ENCODE results near the gene CINP. TPM values are rescaled to one million over a fixed set of nuclear protein-coding genes. Genes with fewer than 3 reads are reported as not detected.
"Not testable (repeated sequence)": the region's sequence is repeated elsewhere in the genome, so short reads cannot be mapped to it uniquely, and the experiment has no call there.

Gene CINP
- polyA plus RNA-seq, 4 donors: 33.1 to 39.0 (median 37.2) TPM

DNA sequence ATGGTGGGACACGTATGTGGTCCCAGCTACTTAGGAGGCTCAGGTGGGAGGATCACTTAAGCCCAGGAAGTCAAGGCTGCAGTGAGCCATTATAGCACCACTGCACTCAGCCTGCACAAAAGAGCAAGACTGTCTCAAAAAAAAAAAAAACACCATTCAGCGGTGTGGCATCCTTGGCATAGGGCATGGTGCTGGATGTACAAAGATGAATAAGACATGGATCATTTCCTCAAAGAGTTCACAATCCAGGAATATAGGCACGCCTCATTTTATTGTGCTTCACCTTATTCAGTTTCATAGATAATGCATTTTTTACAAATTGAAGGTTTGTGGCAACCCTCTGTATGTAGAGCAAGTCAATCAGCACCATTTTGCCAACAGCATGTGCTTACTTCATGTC is 6.4 kb downstream of the CINP start:
- DNase-seq (ENCODE audit: low read depth in 4 of 4, low spot score in 2 of 4): no peak

DNA sequence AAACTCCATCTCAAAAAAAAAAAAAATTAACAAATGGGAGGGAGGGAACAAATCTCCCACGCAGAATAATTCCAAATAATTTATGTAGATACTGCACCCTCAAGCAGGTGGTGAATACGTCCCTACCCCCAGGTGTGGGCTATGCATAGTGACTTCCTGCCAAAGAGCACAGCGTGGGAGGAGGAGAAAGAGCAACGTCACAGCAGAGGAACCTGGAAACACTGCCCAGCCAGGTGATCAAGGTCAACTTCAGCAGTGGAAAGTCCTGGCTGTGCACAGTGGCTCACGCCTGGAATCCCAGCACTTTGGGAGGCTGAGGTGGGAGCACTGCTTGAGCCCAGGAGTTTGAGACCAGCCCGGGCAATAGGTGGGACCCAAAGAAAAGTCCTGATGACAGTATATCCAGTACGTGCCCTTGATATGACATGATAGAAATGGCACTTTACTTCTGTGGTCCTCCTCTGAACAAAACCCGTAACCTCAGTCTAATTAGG is 9.5 kb downstream of the CINP start:
- DNase-seq (ENCODE audit: low read depth in 4 of 4, low spot score in 2 of 4): no peak

DNA sequence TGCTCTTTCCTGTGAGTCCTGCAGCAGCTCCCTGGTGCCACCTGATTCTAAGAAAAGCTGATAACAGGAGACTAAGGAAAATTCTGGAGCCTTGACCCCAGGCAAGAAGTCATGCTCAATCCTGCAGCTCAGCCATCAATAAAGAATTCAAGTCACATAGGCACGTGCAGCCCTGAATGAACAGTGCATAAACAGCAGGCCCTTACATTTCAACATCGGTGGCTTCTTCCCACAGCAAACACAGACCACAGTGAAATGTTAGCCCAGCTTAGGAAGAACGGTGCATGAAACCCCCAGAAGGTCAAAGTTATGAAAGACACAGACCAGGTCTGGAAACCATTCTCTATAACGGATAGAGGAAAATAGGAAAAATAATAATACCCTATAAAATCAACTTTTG is 10.5 kb downstream of the CINP start:
- DNase-seq (ENCODE audit: low read depth in 4 of 4, low spot score in 2 of 4): no peak

DNA sequence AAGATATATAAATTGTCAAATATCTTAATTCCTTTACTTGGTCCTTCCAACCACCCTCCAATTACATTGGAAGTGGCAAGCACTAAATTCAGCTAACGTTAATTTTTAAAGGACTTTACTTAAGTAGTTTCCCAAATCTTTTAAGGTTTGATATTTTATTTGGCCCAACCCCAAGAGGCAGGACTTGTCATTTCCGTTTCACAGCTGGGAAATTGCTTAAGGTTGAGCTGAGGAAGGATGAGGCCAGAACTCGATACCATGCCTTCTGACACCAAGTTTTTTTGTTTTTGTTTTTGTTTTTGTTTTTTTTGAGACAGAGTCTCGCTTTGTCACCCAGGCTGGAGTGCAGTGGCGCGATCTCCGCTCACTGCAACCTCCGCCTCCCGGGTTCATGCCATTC is 11.1 kb downstream of the CINP start:
- not testable (repeated sequence) for DNase-seq (ENCODE audit: low read depth in 4 of 4, low spot score in 2 of 4)

DNA sequence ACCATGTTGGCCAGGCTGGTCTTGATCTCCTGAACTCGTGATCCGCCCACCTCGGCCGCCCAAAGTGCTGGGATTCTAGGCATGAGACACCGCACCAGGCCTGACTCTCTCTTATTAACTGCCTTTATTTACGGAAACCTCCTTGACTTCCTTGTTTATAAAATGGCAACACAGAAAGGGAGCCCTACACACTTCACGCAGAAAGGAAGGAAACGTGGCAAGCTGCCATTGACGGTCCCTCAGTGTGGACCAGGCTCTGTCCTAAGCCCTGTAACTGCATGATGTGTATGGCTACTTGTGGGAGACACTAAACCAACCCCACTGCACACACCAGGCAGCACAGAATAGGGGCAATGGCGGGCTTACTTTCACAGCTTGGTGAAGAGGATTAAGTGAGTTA is 11.7 kb downstream of the CINP start:
- no peak for DNase-seq (ENCODE audit: low read depth in 4 of 4, low spot score in 2 of 4)

DNA sequence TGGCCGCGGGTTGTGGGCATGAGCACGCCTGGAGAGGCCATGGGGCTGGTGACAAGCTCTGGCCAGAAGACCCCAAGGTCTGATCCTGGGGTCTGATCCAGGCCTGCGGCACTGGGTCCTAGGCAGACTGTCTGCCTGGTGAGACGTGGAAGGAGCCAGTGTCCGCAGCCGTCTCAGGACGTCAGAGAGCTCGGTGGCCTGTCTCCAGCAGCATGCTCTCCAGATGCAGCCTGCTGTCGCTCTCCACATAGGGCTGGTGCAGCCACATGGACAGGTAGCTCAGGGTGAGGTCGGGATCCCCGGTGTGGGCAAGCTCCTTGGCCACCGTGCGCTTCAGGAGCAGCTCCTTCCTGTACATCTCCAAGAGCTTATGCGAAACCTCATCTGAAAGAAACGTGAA is 14.3 kb downstream of the CINP start:
- DNase-seq (ENCODE audit: low read depth in 4 of 4, low spot score in 2 of 4): no peak

DNA sequence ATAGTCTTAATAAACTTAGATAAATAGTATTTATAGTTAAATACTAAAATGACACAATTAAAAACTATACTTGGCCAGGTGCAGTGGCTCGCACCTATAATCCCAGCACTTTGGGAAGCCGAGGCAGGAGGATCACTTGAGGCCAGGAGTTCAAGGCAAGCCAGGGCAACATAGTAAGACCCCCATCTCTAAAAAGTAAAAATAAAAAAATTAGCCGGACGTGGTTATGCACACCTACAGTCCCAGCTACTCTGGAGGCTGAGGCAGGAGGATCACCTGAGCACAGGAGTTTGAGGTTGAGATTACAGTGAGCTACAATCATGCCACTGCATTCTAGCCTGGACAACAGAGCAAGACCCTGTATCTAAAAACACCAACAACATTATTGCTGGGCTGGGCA is 16.0 kb downstream of the CINP start:
- DNase-seq (ENCODE audit: low read depth in 4 of 4, low spot score in 2 of 4): no peak

DNA sequence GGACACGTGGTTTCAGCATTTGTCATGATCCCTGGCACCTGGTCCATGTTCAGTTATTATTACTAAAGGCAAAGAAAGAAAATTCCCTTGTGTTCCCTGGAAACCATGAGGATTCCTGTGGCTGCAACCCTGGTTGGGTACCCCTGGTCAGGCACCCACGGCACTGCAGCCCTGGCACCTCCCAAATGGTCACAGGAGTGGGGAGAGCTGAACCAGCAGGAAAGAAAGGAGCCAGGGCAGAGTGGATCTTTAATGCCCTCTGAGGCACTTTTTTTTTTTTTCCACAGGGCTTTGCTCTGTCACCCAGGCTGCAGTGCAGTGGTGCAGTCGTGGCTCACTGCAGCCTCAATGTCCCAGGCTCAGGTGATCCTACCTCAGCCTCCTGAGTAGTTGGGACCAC is 17.5 kb downstream of the CINP start:
- DNase-seq (ENCODE audit: low read depth in 4 of 4, low spot score in 2 of 4): no peak

DNA sequence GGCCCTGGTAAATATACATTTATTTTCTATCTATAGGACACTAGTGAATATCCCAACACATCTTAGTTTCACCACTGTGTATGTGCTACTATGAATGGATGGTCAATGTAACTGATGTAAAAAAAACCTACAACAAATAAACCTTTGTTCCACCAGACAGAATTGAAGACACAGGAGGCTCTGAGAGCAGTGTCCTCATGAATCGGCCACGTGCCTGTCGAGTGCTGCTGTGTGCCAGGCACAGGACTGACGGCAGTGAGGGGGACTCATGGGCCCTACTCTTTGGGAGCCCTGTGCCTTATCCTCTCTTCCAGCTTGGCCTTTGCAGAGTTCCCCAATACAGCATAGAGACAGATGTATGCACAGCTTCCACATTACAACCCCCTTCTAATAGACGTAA is 18.2 kb downstream of the CINP start:
- no peak for DNase-seq (ENCODE audit: low read depth in 4 of 4, low spot score in 2 of 4)

DNA sequence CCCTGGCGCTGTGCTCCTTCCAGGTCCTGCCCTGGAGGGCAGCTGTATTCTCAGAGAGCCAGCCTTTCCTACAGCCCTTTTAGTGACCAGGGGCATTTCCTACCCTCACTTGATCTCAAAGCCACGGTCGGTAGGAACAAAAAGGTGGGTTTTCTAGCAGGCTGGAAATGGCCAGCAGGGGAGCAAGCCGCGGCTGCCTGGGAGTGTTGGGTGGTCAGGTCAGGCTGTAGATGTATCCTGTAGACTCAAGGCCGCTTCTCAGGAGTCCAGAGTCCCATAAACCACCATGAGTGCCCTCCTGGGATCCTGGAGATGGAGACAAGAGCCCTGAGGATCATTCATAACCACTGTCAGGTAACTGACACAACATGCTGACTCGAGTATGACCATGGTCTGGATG is 18.6 kb downstream of the CINP start:
- DNase-seq (ENCODE audit: low read depth in 4 of 4, low spot score in 2 of 4): no peak

DNA sequence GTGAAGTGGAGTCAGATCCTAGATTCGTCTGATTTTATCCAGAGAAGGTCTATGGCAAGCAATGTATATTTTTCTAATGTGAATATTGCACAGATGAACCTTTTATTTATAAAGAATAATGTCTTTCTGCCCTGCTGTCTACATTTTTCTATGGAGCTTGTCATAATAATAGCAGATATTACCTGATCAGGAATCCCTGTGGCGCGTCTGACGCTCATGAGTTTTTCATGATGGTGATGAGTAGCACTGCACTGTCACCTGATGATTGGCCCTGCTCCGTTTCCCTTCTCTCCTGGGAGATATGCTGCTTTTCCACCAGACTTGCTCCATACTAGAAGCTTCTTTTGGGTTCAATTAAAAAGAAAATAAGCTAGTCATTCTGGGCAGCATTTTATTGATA is 20.5 kb downstream of the CINP start:
- DNase-seq (ENCODE audit: low read depth in 4 of 4, low spot score in 2 of 4): no peak

DNA sequence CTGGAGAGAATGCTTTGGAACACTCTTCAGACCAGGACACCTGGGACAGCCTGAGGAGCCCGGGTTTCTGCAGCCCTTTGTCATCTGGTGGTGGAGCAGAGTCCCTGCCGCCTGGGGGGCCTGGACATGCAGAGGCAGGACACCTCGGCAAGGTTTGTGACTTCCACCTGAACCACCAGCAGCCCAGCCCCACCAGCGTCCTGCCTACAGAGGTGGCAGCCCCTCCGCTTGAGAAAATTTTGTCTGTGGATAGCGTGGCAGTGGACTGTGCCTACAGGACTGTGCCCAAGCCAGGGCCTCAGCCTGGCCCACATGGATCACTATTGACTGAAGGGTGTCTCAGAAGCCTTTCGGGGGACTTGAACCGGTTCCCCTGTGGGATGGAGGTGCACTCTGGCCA is 21.1 kb downstream of the CINP start:
- DNase-seq (ENCODE audit: low read depth in 4 of 4, low spot score in 2 of 4): no peak

DNA sequence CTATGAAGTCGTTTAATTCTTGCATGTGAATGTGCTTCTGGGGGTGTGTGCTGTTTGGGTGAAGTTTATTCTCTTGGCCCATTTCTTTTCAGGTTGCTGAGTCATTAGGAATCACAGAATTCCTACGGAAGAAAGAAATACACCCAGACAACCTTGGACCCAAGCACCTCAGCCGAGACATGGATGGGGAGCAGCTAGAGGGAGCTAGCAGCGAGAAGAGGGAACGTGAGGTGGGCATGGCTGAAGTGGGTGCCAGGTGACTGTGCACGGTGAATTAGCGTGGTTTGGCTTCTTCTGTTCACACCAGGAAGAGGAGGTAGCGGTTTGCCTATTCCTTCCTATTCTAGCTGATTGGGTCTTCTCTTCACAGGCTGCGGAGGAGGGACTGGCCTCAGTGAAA is 24.0 kb downstream of the CINP start:
- no peak for DNase-seq (ENCODE audit: low read depth in 4 of 4, low spot score in 2 of 4)

DNA sequence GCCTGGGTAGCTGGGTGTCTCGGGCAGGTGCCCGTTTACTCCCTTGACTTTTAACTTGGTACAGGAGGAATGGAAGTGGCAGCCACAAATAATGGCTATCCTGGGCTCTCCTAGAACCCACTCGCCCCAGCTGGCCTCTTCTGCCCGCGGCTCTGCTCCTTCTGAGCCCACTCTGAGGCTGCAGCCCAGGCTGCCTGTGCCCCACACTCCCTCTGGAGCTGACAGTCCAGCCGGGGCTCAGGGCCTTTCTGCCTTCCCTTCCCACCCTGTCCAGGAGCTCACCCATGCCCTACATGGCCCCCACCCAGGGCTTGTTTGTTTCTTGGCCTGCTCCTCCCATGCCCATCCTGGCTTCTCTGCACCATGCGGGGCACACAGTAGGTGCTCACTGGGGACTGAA is 27.5 kb downstream of the CINP start:
- DNase-seq (ENCODE audit: low read depth in 4 of 4, low spot score in 2 of 4): no peak

DNA sequence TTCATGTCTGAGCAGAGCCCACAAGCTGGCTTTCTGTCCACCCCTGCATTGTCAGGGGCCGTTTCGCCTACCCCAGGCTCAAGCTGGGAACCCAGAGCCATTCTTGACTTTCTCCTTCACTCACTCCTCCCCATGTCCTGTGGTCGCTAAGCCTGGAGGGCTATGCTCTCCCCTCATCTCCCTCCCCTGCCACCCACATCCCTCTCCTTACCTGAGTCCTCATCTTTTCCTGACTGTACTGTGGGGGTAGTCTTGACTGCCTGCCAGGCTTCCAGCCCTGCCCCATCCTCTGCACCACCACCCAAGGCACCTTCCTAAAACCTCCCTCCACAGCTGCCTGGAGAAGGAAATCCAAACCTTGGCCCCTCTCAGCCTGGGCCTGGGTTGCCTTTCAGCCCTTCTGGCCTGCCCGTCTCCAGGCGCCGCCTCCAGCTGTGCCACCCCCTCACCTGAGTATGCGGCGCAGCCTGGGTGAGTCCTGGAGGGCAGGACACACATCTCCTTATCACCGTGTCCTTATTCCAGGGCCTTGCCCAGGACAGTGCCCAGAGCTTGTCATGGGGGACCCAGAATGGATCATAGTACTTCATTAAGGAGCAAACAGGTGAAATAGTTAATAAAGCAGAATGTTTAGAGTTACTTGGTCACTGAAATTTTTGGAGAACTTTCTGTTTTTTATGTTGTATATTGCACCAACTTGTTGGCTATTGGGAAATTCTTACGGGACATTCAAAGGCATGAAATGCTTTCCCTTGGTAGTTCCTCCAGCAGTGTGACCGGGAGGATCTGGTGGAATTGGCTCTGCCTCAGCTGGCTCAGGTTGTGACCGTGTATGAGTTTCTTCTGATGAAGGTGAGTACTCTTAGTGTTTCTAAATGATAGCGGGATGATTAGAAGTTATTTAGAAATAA is 28.6 kb downstream of the CINP start:
- no peak for DNase-seq (ENCODE audit: low read depth in 4 of 4, low spot score in 2 of 4)

DNA sequence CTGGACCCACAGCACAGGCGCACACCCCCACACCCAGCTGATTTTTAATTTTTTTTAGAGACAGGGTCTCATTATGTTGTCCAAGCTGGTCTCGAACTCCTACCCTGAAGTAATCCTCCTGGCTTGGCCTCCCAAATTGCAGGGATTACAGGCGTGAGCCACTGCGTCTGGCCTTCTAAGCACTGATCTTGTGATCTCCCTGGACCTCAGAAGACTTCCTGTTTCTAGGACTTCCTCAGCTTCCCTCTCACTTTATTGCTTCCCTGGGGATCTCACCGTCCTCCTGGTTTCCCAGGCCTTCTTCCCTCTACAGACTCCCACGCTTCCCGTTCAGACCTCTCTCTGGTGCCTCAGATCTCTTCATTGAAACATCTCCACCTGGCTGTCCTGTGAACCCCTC is 29.3 kb downstream of the CINP start:
- DNase-seq (ENCODE audit: low read depth in 4 of 4, low spot score in 2 of 4): no peak

DNA sequence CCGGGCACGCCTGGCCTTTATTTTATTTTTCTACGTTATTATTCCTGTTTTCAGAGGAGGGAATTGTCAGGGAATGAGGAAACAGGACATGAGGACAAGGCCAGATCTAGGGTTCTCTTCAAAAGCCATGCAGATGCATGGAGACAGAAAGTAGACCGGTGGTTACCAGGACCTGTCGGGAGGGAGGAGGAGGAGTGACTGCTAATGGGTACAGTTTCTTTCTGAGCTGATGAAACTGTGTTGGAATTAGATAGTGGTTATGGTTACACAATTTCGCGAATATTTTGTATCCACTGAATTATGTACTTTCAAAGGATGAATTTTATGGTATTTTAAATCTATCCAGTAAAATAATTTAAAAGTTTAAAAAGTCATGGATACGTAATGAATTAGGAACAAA is 31.9 kb downstream of the CINP start:
- no peak for DNase-seq (ENCODE audit: low read depth in 4 of 4, low spot score in 2 of 4)

DNA sequence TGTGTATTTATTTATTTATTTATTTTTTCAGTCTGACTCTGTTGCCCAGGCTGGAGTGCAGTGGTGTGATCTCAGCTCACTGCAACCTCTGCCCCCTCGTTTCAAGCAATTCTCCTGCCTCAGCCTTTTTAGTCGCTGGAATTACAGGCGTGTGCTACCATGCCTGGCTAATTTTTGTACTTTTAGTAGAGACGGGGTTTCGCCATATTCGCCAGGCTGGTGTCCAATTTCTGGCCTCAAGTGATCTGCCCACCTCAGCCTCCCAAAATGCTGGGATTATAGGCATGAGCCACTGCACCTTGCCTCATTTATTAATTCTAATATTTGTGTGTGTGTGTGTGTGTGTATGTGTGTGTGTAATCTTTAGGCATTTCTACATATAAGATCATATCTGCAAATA is 33.3 kb downstream of the CINP start:
- not testable (repeated sequence) for DNase-seq (ENCODE audit: low read depth in 4 of 4, low spot score in 2 of 4)

DNA sequence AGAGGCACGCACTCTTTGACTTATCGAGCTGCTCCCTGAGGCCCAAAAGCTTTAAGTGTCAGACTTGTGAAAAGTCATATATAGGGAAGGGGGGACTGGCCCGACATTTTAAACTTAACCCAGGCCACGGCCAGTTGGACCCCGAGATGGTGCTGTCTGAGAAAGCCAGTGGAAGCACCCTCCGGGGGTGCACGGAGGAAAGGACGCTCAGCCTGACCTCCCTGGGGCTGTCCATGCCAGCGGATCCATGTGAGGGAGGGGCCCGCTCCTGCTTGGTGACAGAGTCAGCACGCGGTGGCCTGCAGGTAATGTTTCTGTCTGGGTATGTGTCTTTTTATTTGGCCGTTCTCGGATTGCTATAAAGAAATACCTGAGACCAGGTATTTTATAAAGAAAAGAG is 36.1 kb downstream of the CINP start:
- DNase-seq (ENCODE audit: low read depth in 4 of 4, low spot score in 2 of 4): no peak

DNA sequence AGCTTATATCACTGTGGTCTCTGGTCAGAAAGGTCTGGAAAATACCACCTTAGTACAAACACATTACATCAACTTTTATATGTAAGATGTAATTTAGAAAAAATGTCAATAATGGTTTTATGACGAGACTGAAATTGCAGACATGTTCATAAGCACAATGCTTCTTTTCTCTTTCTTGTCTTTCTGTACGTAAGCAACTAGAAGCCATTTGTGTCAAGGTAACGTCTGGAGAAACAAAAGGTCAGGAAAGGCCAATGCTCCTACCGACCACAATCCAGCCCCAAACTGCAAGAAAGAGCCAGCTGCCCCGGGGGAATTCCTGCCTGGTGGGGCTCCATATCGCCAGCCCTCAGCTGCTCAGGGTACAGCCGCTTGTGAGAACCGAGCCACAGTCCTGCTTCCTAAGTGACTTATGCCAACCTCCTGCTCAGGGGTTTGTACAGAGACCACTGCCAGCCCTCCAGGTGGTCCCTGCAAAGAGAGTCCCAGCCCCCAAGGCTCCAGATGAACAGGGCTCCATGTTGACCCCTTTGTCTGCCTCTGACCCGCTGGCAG is 36.8 kb downstream of the CINP start:
- DNase-seq (ENCODE audit: low read depth in 4 of 4, low spot score in 2 of 4): no peak

DNA sequence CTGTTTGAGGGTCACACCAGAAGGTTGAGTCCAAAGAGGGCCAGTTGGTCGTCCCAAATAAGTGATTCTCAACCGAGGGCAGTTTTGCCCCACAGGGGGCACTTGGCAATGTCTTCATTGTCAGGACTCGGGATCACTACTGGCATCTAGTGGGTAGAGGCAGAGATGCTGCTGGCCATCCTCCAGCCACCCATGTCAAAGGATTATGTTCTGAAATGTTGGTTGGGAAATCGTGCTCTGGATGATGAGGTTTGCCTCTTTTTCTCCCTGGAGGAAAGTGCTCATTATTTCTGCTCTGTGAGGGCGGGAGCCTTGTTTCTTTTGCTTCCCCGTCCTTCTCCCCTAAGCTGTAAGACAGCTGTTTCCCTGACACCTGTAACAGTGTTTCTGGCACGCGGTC is 39.6 kb downstream of the CINP start:
- no peak for DNase-seq (ENCODE audit: low read depth in 4 of 4, low spot score in 2 of 4)

All from left renal cortex interstitium (tissue), 4 donors.